Measurements from ENCODE around the gene GPHN.

DNA sequence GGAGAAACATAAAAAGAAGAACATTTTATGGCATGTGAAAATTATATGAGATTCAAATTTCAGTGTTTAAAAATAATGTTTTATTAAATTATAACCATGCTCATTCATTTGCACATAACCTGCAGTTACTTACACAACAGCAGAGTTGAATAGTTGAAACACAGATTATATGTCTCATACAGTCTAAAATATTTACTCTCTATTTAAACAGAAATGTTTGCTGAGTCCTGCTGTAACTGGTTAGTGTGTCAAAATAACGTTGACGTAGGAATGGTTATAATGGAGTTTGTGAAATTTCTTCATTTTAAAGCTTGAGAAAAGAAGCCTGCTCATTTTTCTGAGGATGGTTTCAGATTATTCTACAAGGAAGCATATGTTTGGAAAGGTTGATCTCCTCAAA is 484.8 kb downstream of the GPHN start:
- TF ChIP-seq, protein P1, sequence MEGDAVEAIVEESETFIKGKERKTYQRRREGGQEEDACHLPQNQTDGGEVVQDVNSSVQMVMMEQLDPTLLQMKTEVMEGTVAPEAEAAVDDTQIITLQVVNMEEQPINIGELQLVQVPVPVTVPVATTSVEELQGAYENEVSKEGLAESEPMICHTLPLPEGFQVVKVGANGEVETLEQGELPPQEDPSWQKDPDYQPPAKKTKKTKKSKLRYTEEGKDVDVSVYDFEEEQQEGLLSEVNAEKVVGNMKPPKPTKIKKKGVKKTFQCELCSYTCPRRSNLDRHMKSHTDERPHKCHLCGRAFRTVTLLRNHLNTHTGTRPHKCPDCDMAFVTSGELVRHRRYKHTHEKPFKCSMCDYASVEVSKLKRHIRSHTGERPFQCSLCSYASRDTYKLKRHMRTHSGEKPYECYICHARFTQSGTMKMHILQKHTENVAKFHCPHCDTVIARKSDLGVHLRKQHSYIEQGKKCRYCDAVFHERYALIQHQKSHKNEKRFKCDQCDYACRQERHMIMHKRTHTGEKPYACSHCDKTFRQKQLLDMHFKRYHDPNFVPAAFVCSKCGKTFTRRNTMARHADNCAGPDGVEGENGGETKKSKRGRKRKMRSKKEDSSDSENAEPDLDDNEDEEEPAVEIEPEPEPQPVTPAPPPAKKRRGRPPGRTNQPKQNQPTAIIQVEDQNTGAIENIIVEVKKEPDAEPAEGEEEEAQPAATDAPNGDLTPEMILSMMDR (IDR thresholded peaks at IDR 0.05): no peak
- no peak for TF ChIP-seq POLR2A (IDR thresholded peaks at IDR 0.05)

All from Peyer's patch (tissue), 4 donors.